ENCODE data around the gene EPB41L4B. TPM values are rescaled to one million over a fixed set of nuclear protein-coding genes. Genes with fewer than 3 reads are reported as not detected.

The EPB41L4B gene
- total RNA-seq, 1 experiment from 2014 or later: 4.6 TPM

- Mint-ChIP-seq H3K4me3 (ENCODE audit: low read depth, unreplicated experiment) (no peak overlapping the region), H3K9me3 (ENCODE audit: low read depth, unreplicated experiment) (no peaks in the 10 kb centered on the region), H3K4me1 (ENCODE audit: low read depth, unreplicated experiment) (no peaks in the 10 kb centered on the region), H3K27me3 (ENCODE audit: unreplicated experiment) (no peaks in the 10 kb centered on the region), H3K27ac (ENCODE audit: unreplicated experiment) (no peak overlapping the region), H3K36me3 (ENCODE audit: insufficient read depth, unreplicated experiment) (no peaks in the 10 kb centered on the region)
- intact Hi-C loops (cut with micrococcal nuclease; ENCODE audit: unreplicated experiment): no loop called here
- CTCF ChIA-PET: no interaction called here
- no peak for TF ChIP-seq CTCF (IDR thresholded peaks at IDR 0.05; ENCODE audit: unreplicated experiment)
- no peak for DNase-seq
- BruUV-seq (replicated peaks): no TSS peak
These were observed 49.6 kb downstream of the EPB41L4B start for GRCh38 chr9:109270971-109271925.

GRCh38 chr9:109270441-109270840 lies 50.4 kb downstream of the EPB41L4B start:
- Mint-ChIP-seq H3K4me3 (ENCODE audit: low read depth, unreplicated experiment) (no peak overlapping the region), H3K27ac (ENCODE audit: unreplicated experiment) (no peak overlapping the region), H3K36me3 (ENCODE audit: insufficient read depth, unreplicated experiment) (no peaks in the 10 kb centered on the region), H3K27me3 (ENCODE audit: unreplicated experiment) (no peaks in the 10 kb centered on the region), H3K4me1 (ENCODE audit: low read depth, unreplicated experiment) (no peaks in the 10 kb centered on the region), H3K9me3 (ENCODE audit: low read depth, unreplicated experiment) (no peaks in the 10 kb centered on the region)
- DNase-seq: no peak
- no peak for TF ChIP-seq CTCF (IDR thresholded peaks at IDR 0.05; ENCODE audit: unreplicated experiment)
- CTCF ChIA-PET: no interaction called here
- intact Hi-C loops (cut with micrococcal nuclease; ENCODE audit: unreplicated experiment): no loop called here
- BruUV-seq (replicated peaks): no TSS peak

GRCh38 chr9:109269839-109270238 lies 51.0 kb downstream of the EPB41L4B start:
- no peak overlapping the region for H3K27ac Mint-ChIP-seq (ENCODE audit: unreplicated experiment)
- H3K9me3 Mint-ChIP-seq (ENCODE audit: low read depth, unreplicated experiment): no peaks in the 10 kb centered on the region
- H3K4me3 Mint-ChIP-seq (ENCODE audit: low read depth, unreplicated experiment): no peak overlapping the region
- CTCF ChIA-PET: no interaction called here
- intact Hi-C loops (cut with micrococcal nuclease; ENCODE audit: unreplicated experiment): no loop called here
- no peaks in the 10 kb centered on the region for H3K36me3 Mint-ChIP-seq (ENCODE audit: insufficient read depth, unreplicated experiment)
- H3K27me3 Mint-ChIP-seq (ENCODE audit: unreplicated experiment): no peaks in the 10 kb centered on the region
- BruUV-seq (replicated peaks): no TSS peak
- no peaks in the 10 kb centered on the region for H3K4me1 Mint-ChIP-seq (ENCODE audit: low read depth, unreplicated experiment)
- TF ChIP-seq CTCF (IDR thresholded peaks at IDR 0.05; ENCODE audit: unreplicated experiment): no peak
- no peak for DNase-seq

- no peak overlapping the region for H3K4me3 Mint-ChIP-seq (ENCODE audit: low read depth, unreplicated experiment)
- intact Hi-C loops (cut with micrococcal nuclease; ENCODE audit: unreplicated experiment): no loop called here
- no peak overlapping the region for H3K27ac Mint-ChIP-seq (ENCODE audit: unreplicated experiment)
- no peak for DNase-seq
- no peaks in the 10 kb centered on the region for H3K9me3 Mint-ChIP-seq (ENCODE audit: low read depth, unreplicated experiment)
- no peaks in the 10 kb centered on the region for H3K4me1 Mint-ChIP-seq (ENCODE audit: low read depth, unreplicated experiment)
- no TSS peak for BruUV-seq (replicated peaks)
- no peaks in the 10 kb centered on the region for H3K36me3 Mint-ChIP-seq (ENCODE audit: insufficient read depth, unreplicated experiment)
- no peaks in the 10 kb centered on the region for H3K27me3 Mint-ChIP-seq (ENCODE audit: unreplicated experiment)
- CTCF ChIA-PET: interaction anchor here (1.0 kb wide), 1 partner anchor 137 kb away, joined by 3 read pairs; no protein-coding TSS in a partner anchor
- no peak for TF ChIP-seq CTCF (IDR thresholded peaks at IDR 0.05; ENCODE audit: unreplicated experiment)
These were observed 51.8 kb downstream of the EPB41L4B start for GRCh38 chr9:109269081-109269480.
